Amniotic epithelial cell (primary cell): ENCODE results near the gene DFFA.
A peak's percentile ranks its signal among the peaks of the same experiment; 100 is the strongest.
"Not testable (repeated sequence)": the region's sequence is repeated elsewhere in the genome, so short reads cannot be mapped to it uniquely, and the experiment has no call there.

Experiments used
- DNase-seq: peaks from one replicate; pipeline ENCODE4 v3.0.0-alpha.2; 2010; ENCODE audit warnings: low read depth

DFFA gene

DNA sequence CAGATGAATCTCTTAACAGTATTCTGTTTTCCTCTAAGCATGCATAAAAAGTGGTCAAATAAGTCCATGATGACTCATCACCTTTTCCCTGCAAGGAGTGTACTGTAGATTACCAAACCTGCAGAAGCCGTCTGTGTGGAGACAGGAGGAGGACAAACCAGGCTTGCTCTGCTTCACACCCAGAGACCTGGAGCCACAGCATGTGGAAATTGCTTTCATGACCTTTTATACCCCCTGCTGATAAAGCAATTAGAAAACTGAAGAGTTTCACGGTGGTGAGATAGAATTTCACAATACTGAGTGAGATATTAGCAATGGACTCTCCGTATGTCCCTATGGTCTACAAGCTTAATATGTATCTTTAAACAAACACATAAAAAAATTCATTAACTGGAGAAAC is 13.1 kb downstream of the DFFA start:
- DNase-seq, result peak; percentile 96

DNA sequence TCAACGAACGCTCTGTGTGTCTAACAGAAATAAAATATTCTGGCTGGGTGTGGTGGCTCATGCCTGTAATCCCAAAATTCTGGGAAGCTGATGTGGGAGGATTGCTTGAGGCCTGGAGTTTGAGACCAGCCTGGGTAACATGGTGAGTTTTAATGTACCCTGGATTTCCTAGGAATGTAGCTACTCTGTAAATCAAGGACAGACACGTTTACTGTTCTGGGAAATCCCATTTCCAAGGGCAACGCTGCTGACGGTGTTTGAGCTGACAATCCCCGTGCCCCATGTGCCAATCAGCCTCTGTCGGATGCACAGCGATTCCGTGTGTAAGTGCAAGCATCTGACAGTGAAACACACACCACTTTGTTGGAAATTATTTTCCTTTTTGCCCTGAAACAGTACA is 14.5 kb downstream of the DFFA start:
- peak; percentile 52 for DNase-seq

DNA sequence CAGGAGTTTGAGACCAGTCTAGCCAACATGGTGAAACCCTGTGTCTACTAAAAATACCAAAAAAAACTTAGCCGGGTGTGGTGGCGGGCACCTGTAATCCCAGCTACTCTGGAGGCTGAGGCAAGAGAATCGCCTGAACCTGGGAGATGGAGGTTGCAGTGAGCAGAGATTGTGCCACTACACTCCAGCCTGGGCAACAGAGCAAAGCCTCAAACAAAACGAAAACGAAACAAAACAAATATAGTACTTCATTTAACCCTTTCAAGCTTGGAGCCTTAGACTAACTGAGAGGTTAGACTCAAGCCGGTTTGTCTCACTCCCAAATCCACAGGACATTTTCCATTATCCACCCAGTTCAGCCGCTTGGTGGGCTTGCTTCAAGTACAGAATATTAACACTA is 14.9 kb downstream of the DFFA start:
- not testable (repeated sequence) for DNase-seq

DNA sequence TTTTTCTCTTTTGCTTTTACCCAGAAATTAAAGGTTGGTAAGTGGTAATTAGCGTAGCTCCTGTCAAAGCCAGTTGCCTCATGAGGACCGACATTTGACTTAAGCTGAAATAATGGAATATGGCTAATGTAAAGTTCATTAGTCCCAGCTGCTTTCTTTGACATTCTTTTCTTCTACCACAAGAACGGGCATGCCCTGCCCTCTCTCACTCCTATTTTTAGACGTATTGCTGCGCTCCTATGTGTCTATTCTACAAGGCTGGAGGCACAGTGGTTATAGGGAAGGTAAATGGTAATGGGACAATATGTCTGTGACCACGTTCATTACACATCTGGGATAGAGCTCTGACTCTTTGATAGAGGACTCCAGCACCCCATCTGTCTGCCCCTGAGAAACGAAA is 15.7 kb downstream of the DFFA start:
- no peak for DNase-seq

DNA sequence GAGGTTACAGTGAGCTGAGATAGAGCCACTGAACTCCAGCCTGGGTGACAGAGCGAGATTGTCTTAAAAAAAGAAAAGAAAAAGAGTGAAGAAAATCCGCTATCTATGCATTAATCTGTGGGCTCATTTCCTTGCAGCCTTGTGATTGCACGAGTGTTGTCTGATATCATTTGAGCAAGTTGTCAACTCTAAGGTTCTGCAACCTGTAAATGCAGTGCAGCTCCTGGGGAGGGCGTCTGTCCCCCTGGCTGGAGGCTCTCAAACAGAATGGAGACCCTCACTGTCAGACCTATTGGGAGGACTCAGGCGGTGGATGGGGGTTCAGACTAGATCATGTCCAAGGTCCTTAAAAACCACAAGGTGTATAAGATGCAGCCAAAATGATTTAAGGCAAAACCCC is 16.3 kb downstream of the DFFA start:
- DNase-seq, result no peak

DNA sequence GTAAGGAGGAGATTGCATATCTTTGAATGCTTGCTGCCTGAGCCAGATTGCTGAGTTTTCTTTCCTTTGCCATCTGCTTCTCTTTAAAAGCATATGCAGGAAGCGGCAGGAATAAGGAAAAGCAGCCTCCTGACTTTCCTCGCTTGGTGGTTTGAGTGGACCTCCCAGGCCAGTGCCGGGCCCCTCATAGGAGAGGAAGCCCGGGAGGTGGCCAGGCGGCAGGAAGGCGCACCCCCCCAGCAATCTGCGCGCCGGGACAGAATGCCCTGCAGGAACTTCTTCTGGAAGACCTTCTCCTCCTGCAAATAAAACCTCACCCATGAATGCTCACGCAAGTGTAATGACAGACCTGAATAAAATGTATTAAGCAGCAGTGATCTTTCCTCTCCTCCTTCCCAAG is 21.0 kb downstream of the DFFA start:
- no peak for DNase-seq

DNA sequence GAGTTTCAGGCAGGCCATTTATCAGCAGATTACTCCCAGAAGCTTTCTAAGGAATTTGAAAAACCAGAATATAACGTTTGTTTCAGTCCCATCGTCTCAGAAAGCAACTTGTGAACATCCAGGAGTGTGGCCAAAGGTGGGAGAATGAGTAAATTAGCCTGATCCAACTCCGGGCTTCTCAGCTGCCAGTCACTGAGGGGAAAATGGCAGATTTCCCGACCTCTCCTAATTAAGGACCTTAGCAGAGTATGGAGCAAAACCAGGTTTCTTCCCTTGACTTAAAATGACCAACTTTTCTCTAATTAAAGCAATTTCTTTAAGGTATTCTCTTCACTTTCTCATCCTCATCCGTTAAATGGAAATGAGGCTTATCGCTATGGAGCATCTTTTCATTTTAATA is 21.5 kb downstream of the DFFA start:
- no peak for DNase-seq

DNA sequence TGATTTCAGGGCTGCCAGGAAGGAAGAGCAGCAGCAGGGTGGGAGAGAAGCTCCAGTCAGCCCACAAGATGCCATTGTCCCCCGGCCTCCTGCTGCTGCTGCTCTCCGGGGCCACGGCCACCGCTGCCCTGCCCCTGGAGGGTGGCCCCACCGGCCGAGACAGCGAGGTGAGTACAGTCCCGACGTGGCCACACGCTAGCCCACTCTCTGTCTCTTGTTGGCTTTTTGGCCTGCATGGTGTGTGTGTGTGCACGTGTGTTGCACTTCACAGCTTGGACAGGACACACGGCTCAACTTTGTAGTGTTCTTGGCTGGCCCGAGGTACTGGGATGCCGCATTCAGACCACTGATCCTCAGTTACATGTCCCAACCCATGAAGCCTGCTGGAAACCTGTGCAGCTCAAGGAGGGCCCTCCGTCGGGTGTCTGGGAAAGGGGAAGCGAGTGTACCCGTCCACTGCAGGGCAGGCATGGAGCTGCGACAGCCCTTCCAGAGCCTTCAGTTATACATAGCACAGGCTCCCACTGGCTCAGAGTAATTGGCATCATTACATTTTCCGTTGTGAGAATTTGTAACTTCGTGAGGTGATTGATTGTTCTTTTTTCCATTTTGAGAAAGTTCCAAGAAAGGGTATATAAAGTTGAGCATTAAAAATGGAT is 22.0 kb downstream of the DFFA start:
- no peak for DNase-seq

DNA sequence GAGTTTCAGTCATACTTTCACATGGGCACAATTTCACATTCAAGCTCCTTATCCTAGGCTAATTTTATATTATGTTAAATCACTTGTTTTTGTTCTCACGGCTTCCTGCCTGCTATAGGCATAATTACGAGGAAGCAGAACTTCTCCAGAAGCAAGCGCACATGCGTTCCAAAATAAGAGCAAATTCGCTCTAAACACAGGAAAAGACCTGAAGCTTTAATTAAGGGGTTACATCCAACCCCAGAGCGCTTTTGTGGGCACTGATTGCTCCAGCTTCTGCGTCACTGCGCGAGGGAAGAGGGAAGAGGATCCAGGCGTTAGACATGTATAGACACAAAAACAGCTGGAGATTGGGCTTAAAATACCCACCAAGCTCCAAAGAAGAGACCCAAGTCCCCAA is 22.6 kb downstream of the DFFA start, which contains the start of gene CORT:
CORT (plus strand) TSS at position 281 of the 400 bp plus-strand sequence. CDS start 193 bp downstream, outside the sequence.
- DNase-seq, result no peak

DNA sequence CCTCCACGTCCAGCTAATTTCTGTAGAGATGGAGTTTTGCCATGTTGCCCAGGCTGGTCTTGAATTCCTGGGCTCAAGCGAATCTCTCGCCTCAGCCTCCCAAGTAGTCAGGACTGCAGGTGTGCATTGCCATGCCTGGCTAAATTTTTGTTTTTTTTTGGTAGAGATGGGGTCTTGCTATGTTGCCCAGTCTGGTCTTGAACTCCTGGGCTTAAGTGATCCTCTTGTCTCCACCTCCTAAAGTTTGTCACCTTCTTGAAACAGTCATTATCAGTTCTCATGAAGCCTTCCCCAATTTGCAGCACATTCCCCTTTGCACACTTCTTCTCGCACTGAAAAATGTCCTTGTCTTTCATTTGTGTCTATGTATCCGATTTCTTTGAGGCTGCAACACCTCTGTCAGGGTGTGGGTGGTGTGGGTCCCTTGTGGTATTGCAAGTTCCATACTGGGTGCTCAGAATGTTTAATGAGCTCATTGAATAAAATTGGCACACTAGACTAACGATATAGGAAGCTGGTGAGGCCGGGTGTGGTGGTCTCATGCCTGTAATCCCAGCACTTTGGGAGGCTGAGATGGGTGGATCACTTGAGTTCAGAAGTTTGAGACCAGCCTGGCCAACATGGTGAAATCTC is 25.4 kb downstream of the DFFA start:
- DNase-seq, result no peak

DNA sequence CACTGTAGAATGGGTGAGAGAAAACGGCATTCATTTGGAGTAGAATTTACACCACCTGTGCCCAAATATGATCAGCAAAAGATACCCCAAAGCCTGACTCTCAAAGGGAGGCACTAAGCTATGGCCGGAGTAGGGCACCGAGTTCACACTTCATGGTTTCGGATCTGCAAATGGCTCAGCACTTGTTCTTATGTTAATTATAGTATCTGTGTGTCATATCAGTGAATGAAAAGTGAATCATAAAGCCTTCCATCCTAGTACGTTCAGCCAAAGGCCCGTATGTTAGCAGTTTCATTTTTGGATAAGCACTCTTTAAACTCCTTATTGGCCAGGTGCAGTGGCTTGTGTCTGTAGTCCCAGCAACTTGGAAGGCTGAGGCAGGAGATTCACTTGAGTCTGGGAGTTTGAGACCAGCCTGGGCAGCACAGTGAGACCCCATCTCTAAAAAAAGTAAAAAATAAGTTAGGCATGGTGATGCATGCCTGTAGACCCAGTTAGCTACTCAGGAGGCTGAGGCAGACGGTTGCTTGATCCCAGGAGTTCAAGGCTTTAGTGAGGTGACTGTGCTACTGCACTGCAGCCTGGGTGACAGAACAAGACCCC is 27.4 kb downstream of the DFFA start:
- DNase-seq, result no peak

DNA sequence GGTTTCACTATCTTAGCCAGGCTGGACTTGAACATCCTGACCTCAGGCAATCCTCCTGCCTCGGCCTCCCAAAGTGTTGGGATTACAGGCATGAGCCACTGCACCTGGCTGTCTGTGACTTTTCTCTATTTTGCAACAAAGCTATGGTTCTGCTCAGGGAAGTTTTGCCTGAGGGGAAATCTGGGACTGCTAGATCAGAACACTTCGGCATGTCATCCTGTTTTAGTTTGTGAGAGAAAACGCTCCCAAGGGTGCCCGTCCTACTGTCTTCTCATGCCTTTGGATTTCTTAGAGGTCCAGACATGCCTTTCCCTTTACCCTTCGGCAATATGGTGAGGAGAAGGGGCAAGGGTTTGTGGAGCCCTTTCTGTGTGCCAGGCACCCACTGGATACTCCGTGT is 28.1 kb downstream of the DFFA start:
- no peak for DNase-seq

DNA sequence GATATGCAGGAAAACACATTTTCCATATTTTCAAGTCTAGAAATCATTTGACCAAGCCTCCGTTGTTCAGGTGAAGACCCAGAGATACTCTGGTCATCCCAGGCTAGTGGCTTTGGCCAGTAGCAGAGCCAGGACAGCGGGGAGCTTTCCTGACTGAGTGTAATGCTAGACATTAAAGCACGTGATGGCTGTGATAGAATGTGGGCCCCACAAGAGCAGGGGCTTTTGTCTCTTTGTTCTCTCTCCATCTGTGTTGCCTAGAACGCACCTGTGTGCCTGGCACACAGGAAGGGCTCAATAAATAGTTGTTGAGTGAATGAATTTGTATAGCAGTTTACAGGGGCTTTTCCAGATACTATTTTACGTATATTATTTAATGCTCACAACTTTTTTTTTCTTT is 31.5 kb downstream of the DFFA start:
- no peak for DNase-seq

DNA sequence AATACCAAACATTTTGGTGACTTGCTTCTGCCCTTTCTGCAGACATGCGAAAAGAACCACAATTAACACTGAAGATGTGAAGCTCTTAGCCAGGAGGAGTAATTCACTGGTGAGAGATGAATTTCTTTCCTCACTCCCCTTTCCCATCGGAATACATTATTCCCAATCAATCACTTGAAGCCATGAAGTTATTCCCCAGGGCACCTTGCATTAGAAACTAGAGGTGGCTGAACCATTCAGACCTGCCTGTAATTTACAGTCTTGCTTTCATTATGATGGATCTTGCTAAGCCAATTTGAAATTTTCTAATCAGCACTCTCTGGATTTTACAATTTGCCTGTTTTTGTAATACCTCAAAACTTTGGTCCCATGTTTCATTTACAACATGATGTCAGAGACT is 32.0 kb downstream of the DFFA start:
- DNase-seq, result no peak

DNA sequence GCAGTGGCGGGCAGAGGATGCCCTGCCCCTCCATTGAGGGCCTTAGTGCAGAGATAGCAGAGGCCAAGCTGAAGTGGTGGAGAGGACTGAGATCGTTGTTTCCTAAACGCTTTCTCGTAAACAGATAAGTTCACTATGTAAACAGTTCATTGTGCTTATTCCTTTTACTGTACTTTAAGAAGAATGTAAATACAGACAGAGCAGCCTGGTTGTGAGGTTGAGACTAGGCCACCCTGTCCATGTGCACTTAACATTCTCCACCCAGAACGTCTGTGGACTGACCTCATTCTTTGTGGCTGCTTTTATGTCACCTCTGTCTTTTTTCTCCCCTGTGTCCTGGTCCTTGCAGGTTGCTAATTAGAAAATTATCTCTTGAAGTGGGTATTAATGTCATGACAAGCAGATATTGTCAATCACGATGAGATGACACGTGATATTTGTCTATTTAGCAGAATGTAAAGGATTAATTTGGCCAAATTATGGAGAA is 33.6 kb downstream of the DFFA start:
- DNase-seq, result no peak

DNA sequence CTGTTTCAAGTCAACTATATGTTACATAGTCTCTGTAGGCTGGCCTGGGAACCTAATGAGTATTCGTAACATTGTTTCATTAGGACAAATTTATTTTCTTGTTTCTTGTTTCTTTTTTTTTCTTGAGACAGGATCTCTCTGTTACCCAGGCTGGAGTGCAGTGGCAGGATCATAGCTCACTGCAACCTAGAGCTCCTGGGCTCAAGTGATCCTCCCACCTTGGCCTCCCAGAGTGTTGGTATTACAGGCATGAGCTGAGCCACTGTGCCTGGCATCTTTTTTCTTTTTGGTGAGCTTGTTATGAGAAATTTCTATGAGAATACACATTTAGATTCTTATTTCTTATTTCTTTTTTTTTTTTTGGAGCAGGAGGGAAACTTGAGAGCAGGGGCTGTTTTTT is 35.3 kb downstream of the DFFA start:
- no peak for DNase-seq

DNA sequence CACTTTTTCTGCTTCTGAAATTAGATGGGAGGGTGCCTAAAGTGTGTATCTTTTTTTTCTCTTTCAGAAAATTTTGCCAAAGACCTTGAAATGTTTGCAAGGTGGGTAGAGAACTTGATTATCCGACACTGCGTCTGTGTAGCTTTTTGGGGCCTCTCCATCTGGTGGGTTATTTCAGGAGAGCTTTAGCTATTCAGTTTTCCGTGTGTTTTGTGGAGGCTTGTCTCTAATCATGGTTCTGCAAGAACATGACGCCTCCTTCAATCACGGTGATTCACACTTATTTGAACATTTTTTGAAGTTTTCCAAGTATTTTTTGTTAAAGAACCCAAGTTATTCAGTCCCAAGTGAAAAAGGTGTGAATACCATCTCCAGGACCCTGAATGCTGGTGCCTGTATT is 37.7 kb downstream of the DFFA start:
- DNase-seq, result no peak

DNA sequence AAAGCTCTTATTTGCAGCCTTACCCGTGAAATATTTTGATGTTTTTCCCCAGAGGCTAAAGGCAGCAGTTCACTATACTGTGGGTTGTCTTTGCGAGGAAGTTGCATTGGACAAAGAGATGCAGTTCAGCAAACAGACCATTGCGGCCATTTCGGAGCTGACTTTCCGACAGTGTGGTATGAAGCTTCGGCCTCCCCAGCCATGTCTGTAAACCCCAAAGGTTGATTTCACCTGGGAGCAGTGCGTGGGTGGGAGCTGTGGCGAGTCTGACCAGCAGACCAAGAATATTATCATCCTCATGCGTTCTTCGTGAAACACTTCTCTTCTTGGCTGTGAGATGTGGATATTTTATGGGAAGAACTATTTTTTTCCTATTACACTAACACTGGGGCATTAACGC is 38.5 kb downstream of the DFFA start:
- no peak for DNase-seq

DNA sequence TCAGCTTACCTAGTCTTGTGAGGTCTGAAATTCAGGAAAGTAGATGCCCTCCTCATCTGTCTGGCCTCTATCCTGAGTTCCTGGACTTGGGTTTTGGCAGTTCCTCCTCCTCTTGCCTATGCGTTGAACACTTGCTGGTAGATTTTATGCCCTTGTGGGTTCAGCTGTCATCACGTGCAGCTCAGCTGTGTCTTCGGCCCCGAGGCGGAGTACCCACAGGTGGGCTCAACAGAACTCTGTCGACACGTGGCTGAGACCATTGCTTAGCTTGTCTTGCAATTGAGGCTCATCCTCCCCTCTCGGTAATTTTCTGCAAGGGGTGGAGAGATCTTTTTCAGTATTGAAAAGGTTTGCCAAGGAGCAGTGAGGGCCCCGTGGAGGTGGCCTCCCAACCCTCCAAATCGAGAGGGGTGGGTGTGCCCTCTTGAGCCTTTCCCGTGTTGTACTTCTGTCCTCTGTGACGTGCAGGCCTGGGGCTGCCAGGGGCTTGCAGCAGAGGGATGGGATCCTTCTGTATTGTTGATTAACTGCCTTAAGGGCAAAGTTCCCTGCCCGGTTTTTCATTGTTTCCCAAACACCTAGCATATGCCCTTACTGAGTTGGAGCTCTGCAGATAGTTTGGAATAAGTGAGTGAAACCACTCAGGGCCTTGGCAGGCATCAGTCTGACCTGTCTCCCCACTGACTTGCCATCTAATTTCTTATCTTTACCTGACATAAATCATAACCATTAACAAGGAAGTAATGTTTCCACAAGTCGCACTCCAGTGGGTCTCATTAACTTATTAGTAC is 39.2 kb downstream of the DFFA start:
- no peak for DNase-seq

DNA sequence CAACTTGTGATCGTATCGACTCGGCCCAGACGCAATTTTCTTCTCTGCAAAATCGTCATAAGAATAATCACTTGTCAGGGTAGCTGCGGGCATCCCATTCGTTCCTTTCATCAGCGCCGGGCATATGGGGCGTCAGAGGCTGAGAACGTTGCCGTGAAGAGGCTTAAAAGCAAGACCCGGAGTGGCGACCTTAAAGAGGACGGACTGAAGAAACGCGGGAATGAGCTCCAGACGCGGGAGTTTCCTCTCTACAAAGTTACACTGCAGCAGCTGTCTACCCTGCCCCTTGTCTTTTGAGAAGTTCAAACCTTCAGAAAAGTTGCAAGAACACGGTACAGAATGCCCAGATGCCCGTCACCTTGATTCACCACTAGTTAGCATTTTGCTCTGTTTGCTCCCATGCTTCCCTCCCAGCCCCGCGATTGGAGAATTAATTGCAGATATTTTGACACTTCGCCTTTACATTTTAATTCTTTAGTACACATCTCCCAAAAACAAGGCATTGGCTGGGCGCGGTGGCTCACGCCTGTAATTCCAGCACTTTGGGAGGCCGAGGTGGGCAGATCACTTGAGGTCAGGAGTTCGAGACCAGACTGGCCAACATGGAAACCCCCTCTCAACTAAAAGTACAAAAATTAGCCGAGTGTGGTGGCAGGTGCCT is 41.1 kb downstream of the DFFA start:
- DNase-seq, result peak; percentile 23

DNA sequence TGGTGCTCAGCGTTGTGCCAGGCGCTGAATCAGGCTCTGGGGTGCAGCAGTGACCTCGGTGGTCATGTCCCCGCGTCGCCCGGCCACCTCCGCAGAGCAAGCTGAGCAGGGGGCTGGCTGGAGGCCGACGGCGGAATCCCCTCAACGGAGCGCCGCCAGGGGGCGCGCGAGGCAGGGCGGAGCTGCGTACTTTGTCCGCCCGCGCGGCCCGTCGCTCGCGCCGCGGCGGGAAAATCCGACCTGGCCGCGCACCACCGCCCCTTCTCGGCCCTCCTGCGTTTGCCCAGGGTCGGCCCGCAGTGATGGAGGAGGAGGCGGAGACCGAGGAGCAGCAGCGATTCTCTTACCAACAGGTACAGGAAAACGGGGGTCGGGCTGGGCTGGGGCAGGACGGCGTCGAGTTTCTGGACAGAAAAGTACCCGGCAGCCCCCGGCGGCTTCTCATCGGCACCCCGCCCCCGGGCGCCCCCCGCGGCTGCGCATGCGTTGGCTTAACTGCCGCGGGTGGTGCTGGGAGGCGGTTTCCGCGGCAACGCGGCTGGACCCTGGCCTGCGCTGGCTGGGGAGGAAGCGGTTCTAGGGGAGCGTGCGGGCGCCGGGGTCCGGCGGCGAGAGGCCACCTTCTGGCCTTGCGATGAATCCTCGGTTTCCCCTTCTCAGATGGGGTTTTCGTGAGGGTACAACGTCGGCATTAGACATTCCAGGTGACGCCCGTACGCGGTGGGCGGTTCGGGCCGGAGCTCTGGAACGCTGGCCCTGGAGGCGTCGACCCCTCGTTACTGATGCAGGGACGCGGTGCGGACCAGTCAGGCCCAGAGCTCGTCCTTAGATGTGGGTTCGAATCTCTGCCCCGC is 41.9 kb downstream of the DFFA start, which contains the start of gene CENPS:
CENPS (plus strand) TSS at position 218 of the 854 bp plus-strand sequence; CDS start at position 303, 85 bp downstream.
- peak; percentile 69 for DNase-seq
